Calu3 (cell line): ENCODE data around the gene UBR4. TPM values are rescaled to one million over a fixed set of nuclear protein-coding genes. Genes with fewer than 3 reads are reported as not detected.

ENCODE experiments used
- BruUV-seq: library from RNA; stranded (reverse); fragments of 400-500 nt; replicated peaks from 2 replicates; lab custom pipeline; 2021; lab: Mats Ljungman, UMichigan
- CTCF ChIA-PET: fragments of 300-600 bp; sonication (Branson Sonifier 250); formaldehyde crosslinking; loops from one replicate; lab custom pipeline; 2022; ENCODE audit warnings: antibody characterized with exemption; lab: Charles Lee
- DNase-seq: peaks from one replicate; pipeline ENCODE4 v3.0.0; 2022
- H3K27ac Mint-ChIP-seq: one replicate; pipeline ENCODE4 v1.8.0; 2022; ENCODE audit warnings: mixed read lengths; ENCODE audit not compliant: unreplicated experiment
- H3K27me3 Mint-ChIP-seq: one replicate; pipeline ENCODE4 v1.8.0; 2022; ENCODE audit warnings: mixed read lengths; ENCODE audit not compliant: unreplicated experiment
- H3K36me3 Mint-ChIP-seq: one replicate; pipeline ENCODE4 v1.8.0; 2022; ENCODE audit warnings: mild to moderate bottlenecking, moderate library complexity, mixed read lengths; ENCODE audit not compliant: insufficient read depth, unreplicated experiment
- H3K4me1 Mint-ChIP-seq: one replicate; pipeline ENCODE4 v1.8.0; 2022; ENCODE audit warnings: mild to moderate bottlenecking, low read depth, mixed read lengths; ENCODE audit not compliant: unreplicated experiment
- H3K4me3 Mint-ChIP-seq: one replicate; pipeline ENCODE4 v1.8.0; 2022; ENCODE audit warnings: mild to moderate bottlenecking, low read depth, moderate library complexity, mixed read lengths; ENCODE audit not compliant: unreplicated experiment
- H3K9me3 Mint-ChIP-seq: one replicate; pipeline ENCODE4 v1.8.0; 2022; ENCODE audit warnings: low read depth, mixed read lengths; ENCODE audit not compliant: unreplicated experiment
- CTCF ChIP-seq: fragments of 200-600 bp; IDR thresholded peaks from one replicate; pipeline ENCODE4 v1.8.0; 2022; ENCODE audit warnings: antibody characterized with exemption; ENCODE audit not compliant: unreplicated experiment
- intact Hi-C: fragments of 100-400 bp; cut with micrococcal nuclease; formaldehyde crosslinking; loops from one replicate; pipeline ENCODE4 v1.10.0; 2022; ENCODE audit not compliant: unreplicated experiment
- total RNA-seq: library from RNA; stranded (reverse); gene quantifications from 2 replicates; pipeline ENCODE4 v1.2.3, GENCODE V29; 2022

UBR4 gene
- total RNA-seq, 1 experiment from 2014 or later: 123 TPM

- BruUV-seq: no TSS peak
- no peak overlapping the region for H3K4me3 Mint-ChIP-seq
- no peak for TF ChIP-seq CTCF
- intact Hi-C loops: no loop called here
- peak; percentile 48 for DNase-seq
- H3K36me3 Mint-ChIP-seq: peaks cover 6% of the 10 kb centered on the region
- H3K4me1 Mint-ChIP-seq: no peaks in the 10 kb centered on the region
- no peaks in the 10 kb centered on the region for H3K9me3 Mint-ChIP-seq
- H3K27ac Mint-ChIP-seq: no peak overlapping the region
- H3K27me3 Mint-ChIP-seq: no peaks in the 10 kb centered on the region
- CTCF ChIA-PET: no interaction called here
Measured at GRCh38 chr1:19029191-19030085, 180.6 kb downstream of the UBR4 start.

GRCh38 chr1:19028546-19029129 is 181.4 kb downstream of the UBR4 start:
- H3K4me1 Mint-ChIP-seq: no peaks in the 10 kb centered on the region
- no peak for TF ChIP-seq CTCF
- H3K9me3 Mint-ChIP-seq: no peaks in the 10 kb centered on the region
- H3K4me3 Mint-ChIP-seq: no peak overlapping the region
- DNase-seq: no peak
- no peak overlapping the region for H3K27ac Mint-ChIP-seq
- no TSS peak for BruUV-seq
- H3K36me3 Mint-ChIP-seq: peaks cover under 1% of the 10 kb centered on the region
- intact Hi-C loops: no loop called here
- no peaks in the 10 kb centered on the region for H3K27me3 Mint-ChIP-seq
- CTCF ChIA-PET: no interaction called here

GRCh38 chr1:19028110-19028509 is 182.0 kb downstream of the UBR4 start:
- BruUV-seq: no TSS peak
- H3K27ac Mint-ChIP-seq: no peak overlapping the region
- H3K9me3 Mint-ChIP-seq: no peaks in the 10 kb centered on the region
- H3K36me3 Mint-ChIP-seq: no peaks in the 10 kb centered on the region
- intact Hi-C loops: no loop called here
- H3K27me3 Mint-ChIP-seq: no peaks in the 10 kb centered on the region
- no peak for TF ChIP-seq CTCF
- no peaks in the 10 kb centered on the region for H3K4me1 Mint-ChIP-seq
- CTCF ChIA-PET: interaction anchor here (0.7 to 1.0 kb wide), 2 partner anchors 25 to 326 kb away, joined by 3 to 5 read pairs; no protein-coding TSS in a partner anchor
- no peak overlapping the region for H3K4me3 Mint-ChIP-seq
- no peak for DNase-seq

Other genes starting within 250 kb of the UBR4 start
- gene EMC1, start 41.3 kb upstream of the UBR4 start, total RNA-seq: 50.9 and 53.4 TPM in 2 replicates
- 37.0 and 41.4 TPM in 2 replicates for gene MRTO4, start 41.5 kb upstream of the UBR4 start, total RNA-seq
- gene AKR7A3, start 78.5 kb upstream of the UBR4 start, total RNA-seq: 1.7 and 2.2 TPM in 2 replicates
- gene AKR7A2, start 101.9 kb upstream of the UBR4 start, total RNA-seq: 25.7 and 26.3 TPM in 2 replicates
- 10.0 and 13.1 TPM in 2 replicates for gene SLC66A1, start 102.1 kb upstream of the UBR4 start, total RNA-seq